Fibroblast of skin of left biceps (primary cell): ENCODE measurements around the gene FSCN2.
A peak's percentile ranks its signal among the peaks of the same experiment; 100 is the strongest.

ENCODE experiments used
- DNase-seq, 2 experiments: peaks; one replicate each; pipeline ENCODE4 v3.0.0-alpha.2; 2013; ENCODE audit warnings: low read depth in 2 of 2

FSCN2 gene

DNA sequence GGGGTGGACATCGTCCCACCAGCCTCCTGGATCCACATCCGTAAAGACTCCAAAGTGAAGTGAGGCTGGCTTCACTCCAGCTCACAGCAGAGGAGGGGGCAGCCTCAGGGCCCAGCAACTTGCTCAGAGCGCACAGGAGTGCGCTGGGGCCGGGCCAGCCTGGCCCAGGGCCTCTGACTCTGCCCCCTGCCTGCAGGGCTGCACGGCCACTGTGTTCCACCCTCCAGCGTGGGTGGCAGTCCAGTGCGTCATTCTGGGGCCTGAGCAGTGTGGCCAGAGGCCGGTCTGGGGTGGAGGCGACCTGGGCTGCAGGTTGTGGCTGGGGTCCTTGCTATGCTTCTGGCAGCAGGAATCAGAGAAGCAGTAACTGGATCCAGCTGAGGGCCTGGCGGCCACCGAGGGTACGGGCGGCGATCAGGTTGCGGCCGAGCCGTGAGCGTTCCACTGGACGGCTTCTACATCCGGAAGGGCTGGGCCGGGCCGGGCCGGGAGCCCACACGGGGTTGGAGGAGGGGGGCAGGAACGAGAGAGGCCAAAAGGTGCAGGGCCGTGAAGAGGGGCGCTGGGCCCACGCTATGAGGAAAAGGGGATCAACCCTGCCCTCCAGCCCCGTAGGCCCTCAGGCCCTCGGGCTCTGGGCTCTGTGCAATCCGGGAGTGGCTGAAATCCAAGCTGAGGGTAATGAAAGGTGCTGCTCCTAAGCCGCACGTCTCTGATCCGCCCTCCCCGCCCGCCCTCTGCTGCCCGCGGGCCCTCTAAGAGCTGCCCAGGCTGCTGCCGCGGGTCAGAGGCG, at the start of gene FSCN2:
FSCN2 (plus strand) TSS at position 787 of the 793 bp plus-strand sequence. CDS start 155 bp downstream, outside the sequence.
- DNase-seq, result no peak

DNA sequence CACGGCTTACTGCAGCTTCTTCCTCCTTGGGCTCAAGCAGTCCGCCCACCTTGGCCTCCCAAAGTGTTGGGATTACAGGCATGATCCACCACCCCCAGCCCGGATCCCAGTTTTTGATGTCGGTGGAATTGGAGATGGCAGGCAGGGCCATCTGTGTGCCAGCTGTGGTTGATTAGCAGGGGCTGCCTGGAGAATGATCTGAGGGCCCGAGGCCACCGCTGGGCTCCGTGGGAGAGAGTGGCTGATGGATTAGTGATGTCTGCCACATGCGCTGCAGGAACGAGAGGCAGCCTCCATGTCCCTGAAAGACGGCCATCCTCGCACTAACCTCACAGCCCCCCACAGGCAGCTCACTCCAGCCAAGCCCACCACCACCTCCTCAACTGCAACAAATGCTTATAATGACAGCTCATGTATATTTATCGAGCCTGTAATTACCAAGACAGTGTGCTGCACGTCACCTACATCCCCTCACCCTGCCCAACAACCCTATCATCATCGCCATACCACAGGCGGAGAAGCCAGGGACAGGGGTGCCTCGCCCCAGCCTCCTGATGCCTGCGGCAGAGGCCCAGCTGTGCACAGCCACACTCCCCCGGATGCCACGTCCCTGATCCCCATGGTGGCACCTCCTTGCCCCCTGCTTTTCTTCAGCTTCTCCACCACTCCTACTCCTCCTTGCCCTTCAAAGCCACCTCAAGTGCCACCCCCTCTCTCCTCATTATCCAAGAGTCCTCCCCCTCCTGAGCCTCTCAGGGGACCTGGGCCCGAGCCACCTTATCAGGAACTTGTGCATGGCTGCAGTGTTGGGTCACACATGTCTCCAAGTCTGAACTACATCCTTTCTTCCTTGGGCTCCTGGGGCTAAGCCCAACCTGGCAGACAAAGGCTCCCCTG, 48.8 kb upstream of the FSCN2 start:
- no peak for DNase-seq

GRCh38 chr17:81480140-81481072, 47.8 kb upstream of the FSCN2 start:
- DNase-seq, result peak; percentile 36 to 41

GRCh38 chr17:81481073-81481799, 46.9 kb upstream of the FSCN2 start:
- peak; percentile 47 to 58 for DNase-seq

DNA sequence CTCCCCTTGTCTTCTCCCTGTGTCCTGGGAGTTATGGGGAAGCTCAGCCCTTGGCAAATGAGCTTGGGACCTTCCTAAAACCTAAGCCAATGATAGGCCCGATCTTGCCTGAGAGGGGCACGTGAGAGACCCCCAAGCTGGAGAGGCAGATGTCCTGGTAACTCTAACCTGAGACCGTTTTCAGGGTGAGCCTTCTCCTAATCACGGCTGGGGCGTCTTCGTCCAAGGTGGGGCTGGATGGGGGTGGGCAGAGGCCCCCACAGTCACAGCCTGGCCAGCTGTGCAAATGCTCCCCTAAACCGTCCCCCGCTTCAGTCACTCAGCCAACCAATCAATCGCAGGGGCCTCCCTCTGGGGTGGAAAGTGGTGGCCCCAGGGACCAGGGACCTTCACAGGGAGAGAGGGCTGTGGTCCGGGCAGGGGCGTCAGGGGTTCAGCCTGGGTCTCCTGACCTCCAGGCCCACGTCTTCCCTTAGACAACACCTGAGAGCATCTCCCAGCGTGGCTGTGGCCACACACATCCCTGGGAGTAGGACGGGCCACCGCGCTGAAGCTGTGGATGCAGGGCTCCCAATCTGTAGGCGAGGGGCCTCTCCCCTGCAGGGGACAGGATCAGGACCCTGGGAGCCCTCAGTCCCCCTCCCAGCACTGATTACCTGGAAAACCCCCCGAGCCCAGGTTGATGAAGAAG, 46.2 kb upstream of the FSCN2 start:
- no peak for DNase-seq

DNA sequence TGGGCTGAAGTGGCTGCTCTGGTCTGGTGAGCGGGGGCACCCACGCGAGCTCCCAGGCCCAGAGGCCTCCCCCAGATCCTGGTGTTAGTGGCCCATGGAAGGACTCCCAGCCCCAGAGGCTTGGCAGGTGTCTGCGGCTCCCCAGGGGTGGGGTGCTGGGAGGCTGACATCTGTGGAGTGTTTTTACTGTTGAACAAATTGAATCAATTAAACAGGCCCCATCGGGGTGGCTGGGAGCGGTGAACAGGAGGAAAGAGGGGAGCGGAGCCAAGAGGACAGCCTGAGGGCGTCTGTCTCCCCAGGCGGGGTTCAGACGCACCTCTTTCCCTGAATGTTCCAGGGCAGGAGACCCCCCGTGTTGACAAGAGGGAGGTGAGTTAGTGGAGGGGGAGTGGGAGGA, 45.5 kb upstream of the FSCN2 start:
- no peak for DNase-seq

DNA sequence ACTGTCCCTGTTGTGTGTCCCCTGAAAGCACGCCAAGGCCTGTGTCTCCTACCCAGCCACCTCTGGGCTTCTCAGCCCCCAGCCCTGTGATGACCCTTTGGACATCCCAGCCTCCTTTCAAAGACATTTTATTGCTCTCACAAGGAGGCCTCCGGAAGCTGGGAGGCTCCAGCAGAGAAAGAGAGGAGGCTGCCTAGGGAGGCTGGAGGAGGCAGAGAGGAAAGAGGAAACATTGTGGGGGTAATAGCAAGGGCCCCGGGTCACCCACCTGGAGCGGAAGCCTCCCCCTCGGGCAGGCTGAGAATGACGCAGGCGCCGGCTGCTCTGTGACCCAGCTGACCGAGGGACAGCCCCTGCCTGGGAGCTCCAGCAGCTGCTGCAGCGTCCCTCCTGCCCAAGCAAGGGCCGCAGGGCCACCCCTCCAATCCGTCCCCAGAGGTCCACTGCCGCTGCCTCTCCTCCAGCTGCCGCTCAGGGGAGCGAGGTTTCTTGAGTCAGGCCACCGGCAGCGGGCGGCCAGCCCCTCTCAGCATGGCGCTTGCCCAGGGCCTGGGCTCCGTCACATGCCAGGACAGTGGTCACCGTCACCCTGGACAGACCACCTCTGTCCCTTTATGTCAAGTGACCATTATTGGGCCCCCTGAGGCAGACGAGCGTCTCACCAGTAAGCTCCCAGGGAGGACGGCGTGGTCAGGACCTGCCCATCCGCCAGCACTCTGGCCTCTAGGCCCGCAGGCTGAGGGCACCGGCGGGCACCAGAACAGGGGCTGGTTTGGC, 44.9 kb upstream of the FSCN2 start:
- no peak for DNase-seq

DNA sequence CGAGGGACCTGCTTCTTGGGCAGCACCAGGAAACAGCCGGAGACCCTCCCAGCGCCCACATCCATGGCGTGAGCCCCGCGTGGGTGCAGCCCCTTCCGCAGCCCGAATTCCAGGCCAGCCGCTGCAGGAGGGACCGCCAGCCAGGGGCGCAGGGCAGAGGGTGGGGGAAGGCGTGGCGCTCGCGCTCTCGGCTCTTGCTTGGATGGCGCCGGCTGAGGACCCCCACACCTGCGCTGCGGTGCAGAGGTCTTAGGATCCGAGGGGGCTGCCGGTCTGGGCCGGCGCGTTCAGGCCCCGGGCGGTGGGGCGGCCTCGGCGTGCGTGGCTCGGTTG, 44.3 kb upstream of the FSCN2 start:
- DNase-seq, result no peak

DNA sequence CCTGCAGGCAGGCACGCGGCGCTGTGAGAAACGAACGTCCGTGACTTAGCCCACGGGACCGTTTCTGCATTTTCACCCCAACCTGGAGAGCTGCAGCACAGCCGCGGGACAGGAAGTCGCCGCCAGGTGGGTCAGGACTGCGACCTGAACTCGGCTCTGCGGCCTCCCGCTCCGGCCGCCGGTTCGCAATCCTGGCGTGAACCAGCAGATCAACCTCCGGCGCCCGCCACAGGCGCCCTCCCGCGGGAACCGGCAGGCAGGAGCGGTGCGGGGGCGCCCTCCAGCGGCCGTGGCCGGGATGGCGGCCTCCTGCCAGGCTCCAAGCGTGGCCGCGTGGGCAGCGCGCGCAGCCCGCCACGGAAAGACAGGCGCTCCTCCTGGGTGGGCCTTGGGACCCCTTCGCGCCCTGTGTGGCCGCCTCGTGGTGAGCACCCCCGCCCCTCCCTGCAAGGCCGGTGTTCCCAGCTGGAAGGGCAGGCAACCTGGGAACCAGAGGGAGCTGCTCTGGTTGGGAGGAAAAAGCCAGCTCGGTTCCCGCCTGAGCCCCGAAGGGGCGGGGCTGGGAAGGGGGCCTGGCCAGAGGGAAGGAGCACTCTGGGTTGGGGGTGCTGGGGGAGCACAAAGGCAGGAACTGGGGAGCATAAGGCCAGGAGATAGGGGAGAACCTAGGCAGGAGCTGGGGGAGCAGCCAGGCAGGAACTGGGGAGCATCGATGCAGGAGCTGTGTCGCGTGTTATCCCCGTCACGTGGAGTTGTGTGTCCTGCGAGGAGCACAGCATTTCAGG, 43.8 kb upstream of the FSCN2 start:
- DNase-seq, result peak in 1 of 2 experiments; percentile 38

DNA sequence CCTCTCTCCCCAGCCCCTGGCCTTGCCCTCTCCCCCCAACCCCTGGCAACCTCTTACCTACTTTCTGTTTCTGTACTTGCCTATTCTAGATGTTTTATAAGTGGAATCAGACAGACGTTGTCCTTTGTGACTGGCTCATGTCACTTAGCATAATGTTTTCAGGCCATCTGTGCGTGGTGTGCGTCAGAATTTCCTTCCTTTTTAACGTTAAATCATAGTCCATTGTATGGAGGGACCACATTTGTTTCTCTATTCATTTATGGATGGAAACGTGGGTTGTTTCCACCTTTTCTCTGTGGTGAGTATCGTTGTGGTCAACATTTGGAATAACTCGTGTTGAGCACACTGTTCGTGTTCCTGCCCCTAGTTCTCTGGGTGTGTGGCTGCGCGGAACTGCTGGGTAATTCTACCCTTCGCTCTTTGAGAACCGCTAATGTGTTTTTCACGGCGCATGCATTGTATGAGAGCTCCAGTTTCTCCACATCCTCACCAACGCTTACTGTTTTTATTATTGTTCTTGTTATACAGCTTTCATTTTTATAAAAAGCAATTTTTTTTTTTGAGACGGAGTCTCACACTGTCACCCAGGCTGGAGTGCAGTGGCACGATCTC, 41.9 kb upstream of the FSCN2 start:
- DNase-seq, result no peak

GRCh38 chr17:81487089-81487486, 41.1 kb upstream of the FSCN2 start:
- no peak for DNase-seq

GRCh38 chr17:81487487-81488275, 40.5 kb upstream of the FSCN2 start:
- no peak for DNase-seq

DNA sequence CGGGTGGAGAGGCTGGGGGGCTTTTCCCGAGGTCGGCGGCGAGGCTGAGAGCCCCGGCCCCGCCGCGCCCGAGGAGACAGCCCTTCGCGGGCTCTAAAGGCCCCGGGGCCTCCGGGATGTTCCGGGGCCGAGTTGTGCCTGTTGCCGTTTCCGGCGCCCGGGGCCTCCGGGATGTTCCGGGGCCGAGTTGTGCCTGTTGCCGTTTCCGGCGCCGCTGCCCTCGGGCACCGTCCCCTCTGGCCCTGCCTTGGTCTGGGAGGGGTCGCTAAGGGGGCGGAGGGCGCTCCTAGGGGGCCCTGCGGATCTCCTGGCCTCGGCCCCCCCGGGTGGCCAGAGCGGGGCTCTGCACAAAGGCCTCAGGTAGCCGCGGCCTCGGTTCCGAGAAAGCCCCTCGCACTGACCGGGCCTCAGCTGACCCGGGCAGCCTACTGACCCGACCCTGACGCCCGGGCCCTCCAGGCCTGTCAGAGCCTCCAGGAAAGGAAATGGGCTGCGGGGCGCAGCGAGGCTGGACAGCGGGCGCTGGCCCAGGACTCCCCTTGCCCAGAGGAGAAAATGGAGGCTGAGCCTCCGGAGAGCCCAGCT, 39.8 kb upstream of the FSCN2 start:
- no peak for DNase-seq

DNA sequence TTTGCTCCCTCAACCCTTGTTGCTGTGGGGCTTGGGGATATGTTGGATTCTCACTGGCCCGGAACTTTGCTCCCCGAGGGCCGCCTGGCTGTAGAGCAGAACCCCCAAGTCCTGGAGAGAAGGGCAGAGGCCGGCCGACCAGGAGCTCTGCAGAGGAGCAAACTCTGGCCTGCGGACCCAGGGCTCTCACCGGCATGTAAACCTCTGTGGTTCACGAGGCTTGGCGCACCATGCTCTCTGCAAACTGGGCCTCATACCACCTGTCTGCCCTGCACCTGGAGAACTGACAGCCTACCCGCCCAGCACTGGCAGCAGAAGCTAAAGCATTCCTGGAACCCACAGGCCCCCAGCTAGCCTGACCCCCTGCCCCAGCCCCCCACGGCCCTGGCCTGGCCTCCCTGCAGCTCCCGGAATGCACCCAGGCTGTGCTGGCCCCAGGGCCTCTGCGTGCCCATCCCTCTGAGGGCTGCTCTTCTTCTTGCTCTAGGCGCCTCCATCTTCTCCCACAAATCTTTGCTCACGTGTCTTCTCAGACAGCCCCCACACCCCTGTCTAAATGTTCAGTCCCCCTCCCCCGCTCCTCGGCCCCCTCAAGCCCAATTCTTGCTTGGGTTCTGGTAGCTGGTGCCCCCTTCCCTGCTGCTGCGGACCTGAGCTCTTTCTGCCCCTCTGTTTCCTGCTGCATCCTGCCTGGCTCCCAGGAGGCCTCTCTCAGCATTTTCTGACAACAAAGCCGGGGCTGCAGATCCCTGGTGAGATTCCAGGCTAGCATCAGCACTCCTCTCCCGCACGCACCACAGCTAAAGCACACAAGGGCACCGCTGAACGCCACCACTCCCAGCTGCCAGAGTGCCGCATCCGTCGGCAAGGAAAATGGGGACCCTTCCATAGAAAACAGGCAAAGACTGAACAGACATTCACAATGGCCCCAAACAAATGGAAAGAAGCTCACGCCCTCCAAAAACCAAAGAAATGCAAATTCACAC, 38.9 kb upstream of the FSCN2 start:
- no peak for DNase-seq

DNA sequence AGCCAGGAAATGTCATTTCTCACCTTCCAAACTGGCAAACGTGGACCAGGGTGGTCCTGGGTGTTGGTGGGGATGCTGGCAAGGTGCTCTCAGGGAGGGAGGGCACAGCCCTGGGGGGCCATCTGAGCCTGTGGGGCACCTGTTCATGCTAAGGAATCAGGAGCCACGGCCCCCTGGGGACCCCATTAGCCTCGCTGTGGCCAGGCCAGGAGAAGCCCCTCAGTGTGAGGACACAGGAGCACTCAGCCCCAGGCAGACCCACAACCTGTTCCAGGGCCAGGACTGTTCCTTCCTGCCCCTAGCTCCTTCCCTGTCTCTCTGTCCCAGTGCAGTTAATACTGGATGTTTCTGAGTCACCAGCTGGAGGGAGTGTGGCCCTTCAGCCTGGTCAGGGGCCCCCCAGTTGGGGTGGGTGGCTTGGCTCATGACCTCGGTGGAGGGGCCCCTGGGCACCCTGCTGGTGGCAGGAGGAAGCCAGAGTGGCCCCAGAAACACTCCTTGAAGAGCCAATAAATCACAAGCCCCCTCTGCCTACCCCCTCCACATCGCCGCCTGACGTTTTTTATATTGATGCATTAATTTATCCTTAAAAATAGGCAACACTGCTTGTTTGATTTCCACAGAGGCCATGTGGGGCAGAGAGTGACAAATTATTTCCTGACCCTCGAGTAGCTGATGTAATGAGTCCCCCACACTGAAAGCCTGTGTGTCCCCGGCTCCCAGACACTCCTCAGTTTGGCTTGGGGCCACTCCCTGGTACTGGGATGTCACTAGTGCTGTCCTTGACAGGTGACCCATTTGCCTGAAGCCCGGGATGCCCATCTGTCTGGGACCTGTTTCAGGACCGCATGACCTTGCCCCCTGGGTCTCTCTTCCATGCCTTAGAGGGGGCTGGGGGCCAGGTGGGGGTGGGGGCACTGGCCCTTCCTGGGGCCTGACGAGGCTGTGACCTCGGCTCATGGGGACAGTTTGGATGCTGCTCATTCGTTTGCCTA, 37.9 kb upstream of the FSCN2 start:
- DNase-seq, result no peak
